GM19328 (cell line): ENCODE results near the gene CYBC1.

Experiments used
- ATAC-seq: cut with Tn5 transposase; IDR thresholded peaks from one replicate; pipeline ENCODE4 v1.9.1; 2021; ENCODE audit warnings: mild to moderate bottlenecking, moderate library complexity; ENCODE audit not compliant: unreplicated experiment

The CYBC1 gene

GRCh38 chr17:82450357-82451106 is at the start of gene CYBC1:
TSS of gene CYBC1 (minus strand) at chr17:82450752. CDS start at chr17:82449254, 1,498 bp downstream.
- peak; percentile 70 for ATAC-seq

- ATAC-seq: peak; percentile 16
Measured at GRCh38 chr17:82497483-82498405, 47.2 kb upstream of the CYBC1 start.

GRCh38 chr17:82496529-82497434 is 46.2 kb upstream of the CYBC1 start:
- peak; percentile 46 for ATAC-seq

GRCh38 chr17:82495844-82496528 is 45.4 kb upstream of the CYBC1 start:
- no peak for ATAC-seq

- peak; percentile 56 for ATAC-seq
Measured at GRCh38 chr17:82494236-82495055, 43.9 kb upstream of the CYBC1 start.

- ATAC-seq: no peak
Measured at GRCh38 chr17:82493226-82493781, 42.8 kb upstream of the CYBC1 start.

GRCh38 chr17:82492643-82493225 is 42.2 kb upstream of the CYBC1 start:
- ATAC-seq: no peak

- ATAC-seq: no peak
Measured at GRCh38 chr17:82491533-82491932, 41.0 kb upstream of the CYBC1 start.

- no peak for ATAC-seq
Measured at GRCh38 chr17:82491196-82491530, 40.6 kb upstream of the CYBC1 start.

GRCh38 chr17:82490512-82491195 is 40.1 kb upstream of the CYBC1 start:
- no peak for ATAC-seq

- no peak for ATAC-seq
Measured at GRCh38 chr17:82489851-82490511, 39.4 kb upstream of the CYBC1 start.

- ATAC-seq: no peak
Measured at GRCh38 chr17:82489117-82489516, 38.6 kb upstream of the CYBC1 start.

GRCh38 chr17:82487910-82488309 is 37.4 kb upstream of the CYBC1 start:
- ATAC-seq: no peak

GRCh38 chr17:82486231-82487094 is 35.9 kb upstream of the CYBC1 start:
- ATAC-seq: no peak

- no peak for ATAC-seq
Measured at GRCh38 chr17:82483836-82484235, 33.3 kb upstream of the CYBC1 start.

- ATAC-seq: no peak
Measured at GRCh38 chr17:82483204-82483660, 32.7 kb upstream of the CYBC1 start.

GRCh38 chr17:82480318-82480717 is 29.8 kb upstream of the CYBC1 start:
- no peak for ATAC-seq
